Endodermal cell (in vitro differentiated cells): Measurements from ENCODE around the gene RNF41. TPM values are rescaled to one million over a fixed set of nuclear protein-coding genes. Genes with fewer than 3 reads are reported as not detected.

Source experiments
- DNase-seq: peaks from one replicate; pipeline ENCODE4 v3.0.0-alpha.2; 2017
- H3K27ac ChIP-seq: 2 replicates; pipeline ENCODE4 v1.5.1; 2013; ENCODE audit warnings: mild to moderate bottlenecking, low read depth, low read length, moderate library complexity
- H3K27me3 ChIP-seq: 2 replicates; pipeline ENCODE4 v1.6.1; 2013; ENCODE audit warnings: mild to moderate bottlenecking, low read length, moderate library complexity; ENCODE audit not compliant: insufficient read depth, control insufficient read depth, poor library complexity, severe bottlenecking
- H3K36me3 ChIP-seq: 2 replicates; pipeline ENCODE4 v1.7.0; 2013; ENCODE audit warnings: mild to moderate bottlenecking, low read length, moderate library complexity; ENCODE audit not compliant: control insufficient read depth, insufficient read depth
- H3K4me1 ChIP-seq: one replicate; pipeline ENCODE4 v1.7.0; 2013; ENCODE audit warnings: low read length; ENCODE audit not compliant: control insufficient read depth, insufficient read depth
- H3K4me3 ChIP-seq: 2 replicates; pipeline ENCODE4 v1.5.1; 2013; ENCODE audit warnings: mild to moderate bottlenecking, low read length, moderate library complexity
- H3K9ac ChIP-seq: 2 replicates; pipeline ENCODE4 v1.6.1; 2013; ENCODE audit warnings: mild to moderate bottlenecking, low read length, moderate library complexity; ENCODE audit not compliant: poor library complexity, severe bottlenecking; ENCODE audit errors: extremely low read depth
- H3K9me3 ChIP-seq: 2 replicates; pipeline ENCODE4 v1.6.1; 2013; ENCODE audit warnings: mild to moderate bottlenecking, low read length, moderate library complexity; ENCODE audit not compliant: control insufficient read depth
- H3K27ac Mint-ChIP-seq: 2 replicates; pipeline ENCODE4 v1.8.0; 2020; ENCODE audit warnings: mixed read lengths
- H3K27me3 Mint-ChIP-seq: 2 replicates; pipeline ENCODE4 v1.8.0; 2021; ENCODE audit warnings: mild to moderate bottlenecking, mixed read lengths; ENCODE audit not compliant: insufficient read depth
- H3K36me3 Mint-ChIP-seq: 2 replicates; pipeline ENCODE4 v1.8.0; 2020; ENCODE audit warnings: low read depth, mixed read lengths
- H3K4me1 Mint-ChIP-seq: 2 replicates; pipeline ENCODE4 v1.8.0; 2020; ENCODE audit warnings: mixed read lengths
- H3K4me3 Mint-ChIP-seq: 2 replicates; pipeline ENCODE4 v1.8.0; 2020; ENCODE audit warnings: mild to moderate bottlenecking, moderate library complexity, mixed read lengths
- H3K9me3 Mint-ChIP-seq: 2 replicates; pipeline ENCODE4 v1.8.0; 2020; ENCODE audit warnings: mild to moderate bottlenecking, mixed read lengths
- WGBS, 2 experiments: methylation state at CpG; one replicate each; pipeline versions ENCODE4 v1.1.5 to v1.1.7; 2013; ENCODE audit warnings: missing lambda C conversion rate in 2 of 2, mixed read lengths in 1 of 2; ENCODE audit not compliant: insufficient coverage in 1 of 2, insufficient read length in 1 of 2; 5-methylcytosine and 5-hydroxymethylcytosine counted together
- total RNA-seq, 2 donors: library from RNA; stranded (reverse); fragmentation: NEBNext Ultra II Directional in 1 of 2; extraction: Animal tissue kit (Norgen Biotek cat#: 25700) in 1 of 2; gene quantifications; 2 replicates in 1 of 2; 3 replicates in 1 of 2; pipeline ENCODE4 v1.2.1, GENCODE V29; 2021
- TF ChIP-seq, protein P1 (sequence below): fragments of 200-600 bp; sonication (generic); conservative IDR thresholded peaks from 2 replicates; pipeline ENCODE4 v1.5.0; 2021; ENCODE audit warnings: antibody characterized with exemption, mild to moderate bottlenecking

RNF41 gene
- total RNA-seq, 2 donors from 2014 or later: 45.8 to 48.9 TPM

DNA sequence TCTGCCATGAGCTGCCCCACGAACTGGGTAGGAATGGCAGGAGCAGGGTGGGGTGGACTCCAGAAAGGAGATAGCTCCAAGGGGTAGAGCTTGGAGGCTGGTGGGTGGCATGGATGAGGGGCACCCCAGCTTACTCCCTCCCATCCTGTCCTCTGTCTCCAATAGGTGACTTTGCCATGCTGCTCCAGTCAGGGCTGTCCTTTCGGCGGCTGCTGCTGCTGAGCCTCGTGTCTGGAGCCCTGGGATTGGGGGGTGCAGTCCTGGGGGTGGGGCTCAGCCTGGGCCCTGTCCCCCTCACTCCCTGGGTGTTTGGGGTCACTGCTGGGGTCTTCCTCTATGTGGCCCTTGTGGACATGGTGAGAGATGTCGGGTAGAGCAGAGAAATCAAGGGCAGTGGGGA is 15.3 kb upstream of the RNF41 start:
- no peaks in the 10 kb centered on the region for H3K9me3 ChIP-seq
- WGBS, 2 experiments: 89 to 100% methylated on average over 4 to 5 of the region's 5 CpGs
- DNase-seq: no peak
- no peak overlapping the region for H3K9ac ChIP-seq
- Mint-ChIP-seq H3K9me3 (no peaks in the 10 kb centered on the region), H3K27ac (no peak overlapping the region), H3K4me1 (no peaks in the 10 kb centered on the region), H3K27me3 (peaks cover 8% of the 10 kb centered on the region), H3K4me3 (no peak overlapping the region), H3K36me3 (peaks cover 28% of the 10 kb centered on the region)
- no peak overlapping the region for H3K27ac ChIP-seq
- H3K27me3 ChIP-seq: no peaks in the 10 kb centered on the region
- TF ChIP-seq, protein P1, sequence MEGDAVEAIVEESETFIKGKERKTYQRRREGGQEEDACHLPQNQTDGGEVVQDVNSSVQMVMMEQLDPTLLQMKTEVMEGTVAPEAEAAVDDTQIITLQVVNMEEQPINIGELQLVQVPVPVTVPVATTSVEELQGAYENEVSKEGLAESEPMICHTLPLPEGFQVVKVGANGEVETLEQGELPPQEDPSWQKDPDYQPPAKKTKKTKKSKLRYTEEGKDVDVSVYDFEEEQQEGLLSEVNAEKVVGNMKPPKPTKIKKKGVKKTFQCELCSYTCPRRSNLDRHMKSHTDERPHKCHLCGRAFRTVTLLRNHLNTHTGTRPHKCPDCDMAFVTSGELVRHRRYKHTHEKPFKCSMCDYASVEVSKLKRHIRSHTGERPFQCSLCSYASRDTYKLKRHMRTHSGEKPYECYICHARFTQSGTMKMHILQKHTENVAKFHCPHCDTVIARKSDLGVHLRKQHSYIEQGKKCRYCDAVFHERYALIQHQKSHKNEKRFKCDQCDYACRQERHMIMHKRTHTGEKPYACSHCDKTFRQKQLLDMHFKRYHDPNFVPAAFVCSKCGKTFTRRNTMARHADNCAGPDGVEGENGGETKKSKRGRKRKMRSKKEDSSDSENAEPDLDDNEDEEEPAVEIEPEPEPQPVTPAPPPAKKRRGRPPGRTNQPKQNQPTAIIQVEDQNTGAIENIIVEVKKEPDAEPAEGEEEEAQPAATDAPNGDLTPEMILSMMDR: no peak
- H3K4me3 ChIP-seq: no peak overlapping the region
- H3K36me3 ChIP-seq: peaks cover 20% of the 10 kb centered on the region
- H3K4me1 ChIP-seq: no peaks in the 10 kb centered on the region

DNA sequence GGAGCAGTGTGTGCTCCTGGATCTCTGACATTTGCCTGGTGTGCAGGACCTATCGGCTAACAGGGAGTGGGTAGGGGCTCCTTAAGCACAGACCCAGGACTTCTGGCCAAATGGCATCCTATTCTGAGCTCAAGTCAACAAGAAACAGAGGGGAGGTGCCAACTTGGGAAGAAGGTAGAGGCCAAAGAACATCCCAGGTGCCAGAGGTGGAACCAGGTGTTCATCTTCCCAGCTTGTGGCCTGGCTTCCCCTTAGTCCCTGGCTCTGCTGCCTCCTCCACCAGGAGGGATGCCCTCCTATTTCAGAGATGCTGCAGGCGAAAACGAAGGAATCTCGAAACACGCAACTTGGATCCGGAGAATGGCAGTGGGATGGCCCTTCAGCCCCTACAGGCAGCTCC is 14.4 kb upstream of the RNF41 start:
- H3K27me3 Mint-ChIP-seq: peaks cover 8% of the 10 kb centered on the region
- H3K36me3 ChIP-seq: peaks cover 11% of the 10 kb centered on the region
- DNase-seq: no peak
- TF ChIP-seq, protein P1: no peak
- no peaks in the 10 kb centered on the region for H3K27me3 ChIP-seq
- no peaks in the 10 kb centered on the region for H3K9me3 ChIP-seq
- peaks cover 19% of the 10 kb centered on the region for H3K36me3 Mint-ChIP-seq
- H3K27ac Mint-ChIP-seq: no peak overlapping the region
- H3K27ac ChIP-seq: no peak overlapping the region
- H3K9me3 Mint-ChIP-seq: no peaks in the 10 kb centered on the region
- no peak overlapping the region for H3K4me3 ChIP-seq
- H3K9ac ChIP-seq: no peak overlapping the region
- 86 to 97% methylated on average over 6 of the region's 6 CpGs for WGBS, 2 experiments
- no peaks in the 10 kb centered on the region for H3K4me1 ChIP-seq
- H3K4me3 Mint-ChIP-seq: no peak overlapping the region
- no peaks in the 10 kb centered on the region for H3K4me1 Mint-ChIP-seq

DNA sequence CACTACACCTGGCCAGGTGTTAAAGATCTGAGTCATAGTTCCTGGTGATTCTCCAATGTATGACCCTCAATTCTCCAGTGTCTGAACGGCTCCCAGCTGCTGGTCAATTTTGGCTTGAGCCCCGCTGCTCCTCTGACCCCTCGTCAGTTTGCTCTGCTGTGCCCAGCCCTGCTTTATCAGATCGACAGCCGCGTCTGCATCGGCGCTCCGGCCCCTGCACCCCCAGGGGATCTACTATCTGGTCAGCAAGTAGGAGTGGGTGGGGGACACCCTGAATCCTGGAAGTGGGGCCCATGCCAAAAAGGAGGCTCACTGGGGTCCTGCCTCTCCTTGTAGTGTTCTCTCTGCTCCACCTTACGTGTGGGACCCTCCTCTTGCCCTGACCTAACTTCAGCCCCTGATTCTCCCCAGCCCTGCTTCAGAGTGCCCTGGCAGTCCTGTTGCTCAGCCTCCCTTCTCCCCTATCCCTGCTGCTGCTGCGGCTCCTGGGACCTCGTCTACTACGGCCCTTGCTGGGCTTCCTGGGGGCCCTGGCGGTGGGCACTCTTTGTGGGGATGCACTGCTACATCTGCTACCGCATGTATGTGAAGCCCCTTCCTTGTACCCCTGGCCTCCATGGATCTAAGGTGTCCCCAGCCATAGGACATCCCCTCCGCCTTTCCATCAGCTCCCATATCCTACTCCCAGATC is 13.2 kb upstream of the RNF41 start:
- H3K4me1 ChIP-seq: no peaks in the 10 kb centered on the region
- H3K27me3 Mint-ChIP-seq: peaks cover 8% of the 10 kb centered on the region
- H3K36me3 ChIP-seq: peaks cover 6% of the 10 kb centered on the region
- H3K36me3 Mint-ChIP-seq: peaks cover 9% of the 10 kb centered on the region
- H3K4me1 Mint-ChIP-seq: no peaks in the 10 kb centered on the region
- no peak for DNase-seq
- no peaks in the 10 kb centered on the region for H3K9me3 ChIP-seq
- TF ChIP-seq, protein P1: no peak
- no peak overlapping the region for H3K27ac ChIP-seq
- H3K4me3 Mint-ChIP-seq: no peak overlapping the region
- H3K9me3 Mint-ChIP-seq: no peaks in the 10 kb centered on the region
- H3K9ac ChIP-seq: no peak overlapping the region
- no peaks in the 10 kb centered on the region for H3K27me3 ChIP-seq
- WGBS, 2 experiments: 88 to 91% methylated on average over 9 to 16 of the region's 16 CpGs
- H3K27ac Mint-ChIP-seq: no peak overlapping the region
- H3K4me3 ChIP-seq: no peak overlapping the region
